ENCODE data around the gene RNF5. TPM values are rescaled to one million over a fixed set of nuclear protein-coding genes. Genes with fewer than 3 reads are reported as not detected.

Gene RNF5
- total RNA-seq, 4 donors from 2014 or later, result 54.6 to 98.3 (median 78.1) TPM

DNA sequence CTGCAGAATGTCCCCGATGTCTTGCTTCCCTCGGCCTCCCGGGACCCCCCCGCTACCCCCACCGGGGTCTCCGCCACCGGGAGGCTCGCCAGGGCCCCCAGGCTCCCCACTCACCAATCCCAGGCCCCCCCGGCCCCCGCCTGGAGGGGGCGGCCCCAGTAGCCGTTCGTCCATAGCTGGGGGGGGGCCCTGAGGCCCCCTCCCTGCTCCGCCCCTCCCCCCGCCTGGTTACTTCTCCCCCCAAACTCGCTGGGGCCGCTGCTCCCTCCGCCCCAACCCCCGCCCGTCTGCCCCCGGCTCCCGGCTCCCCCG, 11.5 kb downstream of the RNF5 start:
- Histone ChIP-seq H3K9me3 (no peaks in the 10 kb centered on the region), H3K4me3 (peak overlapping the region; percentile 71 to 87 (median 78)), H3K27ac (peak overlapping the region; percentile 96 to 99 (median 98)), H3K36me3 (peaks cover 0 to 5% of the 10 kb centered on the region in 2 donors), H3K4me1 (peaks cover 32 to 51% of the 10 kb centered on the region in 2 donors), H3K27me3 (no peaks in the 10 kb centered on the region)
- in situ Hi-C loops (cut with MboI; ENCODE audit: low sequenced_read_pairs in 4 of 4), result loop anchor here in 3 of 4 donors (5.0 to 25.0 kb wide), 8 partner anchors 62 to 1577 kb away; partner anchors contain the start of genes BRD2 (in 3 of the 3), HLA-DMA (in 3 of the 3), APOM (in 2 of the 3) and ATF6B (in 2 of the 3)
- no peak for ATAC-seq
- DNase-seq, result no peak
- TF ChIP-seq, protein P1, sequence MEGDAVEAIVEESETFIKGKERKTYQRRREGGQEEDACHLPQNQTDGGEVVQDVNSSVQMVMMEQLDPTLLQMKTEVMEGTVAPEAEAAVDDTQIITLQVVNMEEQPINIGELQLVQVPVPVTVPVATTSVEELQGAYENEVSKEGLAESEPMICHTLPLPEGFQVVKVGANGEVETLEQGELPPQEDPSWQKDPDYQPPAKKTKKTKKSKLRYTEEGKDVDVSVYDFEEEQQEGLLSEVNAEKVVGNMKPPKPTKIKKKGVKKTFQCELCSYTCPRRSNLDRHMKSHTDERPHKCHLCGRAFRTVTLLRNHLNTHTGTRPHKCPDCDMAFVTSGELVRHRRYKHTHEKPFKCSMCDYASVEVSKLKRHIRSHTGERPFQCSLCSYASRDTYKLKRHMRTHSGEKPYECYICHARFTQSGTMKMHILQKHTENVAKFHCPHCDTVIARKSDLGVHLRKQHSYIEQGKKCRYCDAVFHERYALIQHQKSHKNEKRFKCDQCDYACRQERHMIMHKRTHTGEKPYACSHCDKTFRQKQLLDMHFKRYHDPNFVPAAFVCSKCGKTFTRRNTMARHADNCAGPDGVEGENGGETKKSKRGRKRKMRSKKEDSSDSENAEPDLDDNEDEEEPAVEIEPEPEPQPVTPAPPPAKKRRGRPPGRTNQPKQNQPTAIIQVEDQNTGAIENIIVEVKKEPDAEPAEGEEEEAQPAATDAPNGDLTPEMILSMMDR (IDR thresholded peaks at IDR 0.05 in 4 of 5, conservative IDR thresholded peaks at IDR 0.05 in 1 of 5), result no peak
- TF ChIP-seq POLR2A (IDR thresholded peaks at IDR 0.05), result no peak
- intact Hi-C loops (cut with DNase I; ENCODE audit: low total_unique reads), result loop anchor here (10.0 kb wide), 1 partner anchor 1475 kb away; the partner anchor contains the start of gene MDC1

DNA sequence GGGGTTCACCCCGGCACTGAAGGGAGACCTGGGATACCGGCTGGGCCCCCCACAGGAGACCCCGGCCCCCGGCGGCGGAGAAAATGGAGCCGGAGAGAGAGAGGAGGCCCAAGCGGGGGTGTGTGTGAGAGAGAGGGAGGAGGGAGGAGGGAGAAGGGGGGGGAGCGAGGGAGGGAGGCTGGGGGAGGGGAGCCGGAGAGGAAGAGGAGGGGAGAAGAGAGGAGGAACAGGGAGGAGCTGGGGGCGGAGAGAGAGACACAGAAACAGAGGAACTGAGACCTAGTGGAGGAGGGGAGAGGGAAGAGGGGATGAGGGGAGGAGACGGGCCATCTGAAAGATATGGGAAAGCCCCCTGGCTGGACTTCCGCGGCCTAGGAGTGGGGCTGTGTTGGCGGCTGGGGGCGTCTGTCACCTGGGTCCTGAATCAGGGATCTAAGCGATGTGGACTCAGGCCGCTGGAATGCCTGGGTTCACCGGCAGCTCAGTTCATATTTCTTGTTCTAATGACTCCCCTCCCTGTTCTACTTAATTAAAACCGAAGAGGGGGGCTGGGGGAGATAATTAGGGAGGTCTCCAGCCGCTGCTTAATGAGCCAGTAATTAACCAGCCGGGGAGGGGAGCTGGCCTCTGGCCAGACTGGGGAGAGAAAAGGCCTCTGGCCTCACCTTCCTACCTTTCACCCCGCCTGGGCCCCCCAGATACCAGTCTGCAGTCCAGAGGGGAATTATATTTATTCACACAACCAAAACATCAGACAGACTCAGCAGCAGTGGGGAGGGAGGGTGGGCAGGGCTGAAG, 12.0 kb downstream of the RNF5 start, which contains the start of gene PBX2:
Gene PBX2 (minus strand): TSS at position 149 of the 798 bp plus-strand sequence. CDS start 287 bp downstream, outside the sequence.
- DNase-seq, result peak; percentile 94
- Histone ChIP-seq H3K36me3 (peaks cover 0 to 5% of the 10 kb centered on the region in 2 donors), H3K27ac (peak within 1 kb of the TSS; percentile 96 to 99 (median 98)), H3K9me3 (no peaks in the 10 kb centered on the region), H3K27me3 (no peaks in the 10 kb centered on the region), H3K4me3 (peak within 1 kb of the TSS; percentile 71 to 87 (median 78)), H3K4me1 (peaks cover 37 to 53% of the 10 kb centered on the region in 2 donors)
- peak; percentile 83 to 89 for ATAC-seq
- TF ChIP-seq, protein P1 (IDR thresholded peaks at IDR 0.05 in 4 of 5, conservative IDR thresholded peaks at IDR 0.05 in 1 of 5), result no peak
- TF ChIP-seq POLR2A (IDR thresholded peaks at IDR 0.05), result peak; percentile 72 to 90
- in situ Hi-C loops (cut with MboI; ENCODE audit: low sequenced_read_pairs in 4 of 4) (loop anchor here in 3 of 4 donors (5.0 to 25.0 kb wide), 8 partner anchors 63 to 1578 kb away; partner anchors contain the start of genes BRD2 (in 3 of the 3), HLA-DMA (in 3 of the 3), APOM (in 2 of the 3) and ATF6B (in 2 of the 3)), intact Hi-C loops (cut with DNase I; ENCODE audit: low total_unique reads) (loop anchor here (10.0 kb wide), 1 partner anchor 1475 kb away; the partner anchor contains the start of gene MDC1)

DNA sequence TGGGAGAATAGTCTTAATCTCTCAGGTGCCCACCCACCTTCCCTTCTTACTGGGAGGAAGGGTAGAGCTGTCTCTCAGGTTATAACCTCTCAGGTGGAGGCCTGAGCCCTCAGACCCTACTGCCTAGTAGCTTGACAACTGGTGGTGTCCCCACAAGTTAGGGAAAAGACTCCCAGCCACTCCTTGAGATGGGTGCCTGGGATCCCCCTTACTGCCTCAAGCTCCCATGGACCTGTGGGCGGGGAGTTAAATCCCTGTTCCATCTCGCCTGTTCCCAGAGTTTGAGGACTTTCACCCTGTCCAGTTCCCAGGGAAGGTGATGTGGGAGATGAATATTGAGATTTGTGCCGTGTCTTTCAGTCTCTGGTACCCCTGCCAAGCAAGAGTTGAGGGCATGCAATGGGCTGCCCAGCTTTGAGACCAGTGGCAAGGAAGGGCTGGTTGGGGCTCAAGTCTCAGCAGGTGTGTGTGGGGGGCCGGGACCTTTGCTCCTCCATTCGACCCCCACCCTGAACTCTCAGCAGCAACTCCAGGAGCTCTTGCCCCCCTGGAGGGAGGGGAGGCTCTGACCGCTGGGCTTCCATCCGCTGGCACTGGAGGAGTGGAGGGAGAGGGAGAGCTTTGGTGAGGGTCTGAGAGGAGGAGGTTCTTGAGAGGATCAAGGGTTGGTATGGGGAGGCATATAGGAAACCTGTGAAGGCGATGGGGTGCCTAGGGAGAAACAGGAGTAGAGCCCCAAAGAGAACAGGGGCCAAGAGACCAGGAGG, 12.9 kb downstream of the RNF5 start:
- no peak for TF ChIP-seq POLR2A (IDR thresholded peaks at IDR 0.05)
- TF ChIP-seq, protein P1 (IDR thresholded peaks at IDR 0.05 in 4 of 5, conservative IDR thresholded peaks at IDR 0.05 in 1 of 5), result no peak
- in situ Hi-C loops (cut with MboI; ENCODE audit: low sequenced_read_pairs in 4 of 4) (loop anchor here in 3 of 4 donors (5.0 to 25.0 kb wide), 8 partner anchors 64 to 1579 kb away; partner anchors contain the start of genes BRD2 (in 3 of the 3), HLA-DMA (in 3 of the 3), APOM (in 2 of the 3) and ATF6B (in 2 of the 3)), intact Hi-C loops (cut with DNase I; ENCODE audit: low total_unique reads) (loop anchor here (10.0 kb wide), 1 partner anchor 1476 kb away; the partner anchor contains the start of gene MDC1)
- no peaks in the 10 kb centered on the region for H3K9me3 ChIP-seq
- H3K27ac ChIP-seq, result peak overlapping the region; percentile 96 to 99 (median 98)
- peaks cover 0 to 5% of the 10 kb centered on the region in 2 donors for H3K36me3 ChIP-seq
- peaks cover 34 to 45% of the 10 kb centered on the region in 2 donors for H3K4me1 ChIP-seq
- H3K4me3 ChIP-seq, result peak overlapping the region; percentile 71 to 87 (median 78)
- DNase-seq, result no peak
- H3K27me3 ChIP-seq, result no peaks in the 10 kb centered on the region
- ATAC-seq, result no peak

Measured in gastrocnemius medialis (tissue), 4 donors.